ENCODE data around the gene PRPF18.

DNA sequence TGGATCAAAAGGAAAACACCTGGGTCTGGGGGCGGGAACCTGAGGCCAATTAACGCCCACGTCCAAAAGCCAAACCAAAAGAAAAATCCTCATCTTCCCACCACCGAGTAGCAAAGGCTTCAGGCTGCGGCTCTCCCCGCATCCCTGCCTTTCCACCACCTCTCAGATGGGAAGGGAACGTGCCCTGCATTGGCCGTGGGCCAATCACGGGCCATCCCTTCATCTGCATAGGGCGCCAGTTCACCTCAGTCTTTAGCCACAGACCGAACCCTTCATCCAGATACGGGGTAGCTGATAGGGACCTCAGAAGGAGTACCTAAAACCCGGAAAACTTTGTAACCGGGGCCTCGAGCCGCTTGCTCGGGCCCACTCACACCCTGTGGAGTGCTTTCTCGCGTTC, 626 bp downstream of the PRPF18 start:
- TF ChIP-seq, protein P1, sequence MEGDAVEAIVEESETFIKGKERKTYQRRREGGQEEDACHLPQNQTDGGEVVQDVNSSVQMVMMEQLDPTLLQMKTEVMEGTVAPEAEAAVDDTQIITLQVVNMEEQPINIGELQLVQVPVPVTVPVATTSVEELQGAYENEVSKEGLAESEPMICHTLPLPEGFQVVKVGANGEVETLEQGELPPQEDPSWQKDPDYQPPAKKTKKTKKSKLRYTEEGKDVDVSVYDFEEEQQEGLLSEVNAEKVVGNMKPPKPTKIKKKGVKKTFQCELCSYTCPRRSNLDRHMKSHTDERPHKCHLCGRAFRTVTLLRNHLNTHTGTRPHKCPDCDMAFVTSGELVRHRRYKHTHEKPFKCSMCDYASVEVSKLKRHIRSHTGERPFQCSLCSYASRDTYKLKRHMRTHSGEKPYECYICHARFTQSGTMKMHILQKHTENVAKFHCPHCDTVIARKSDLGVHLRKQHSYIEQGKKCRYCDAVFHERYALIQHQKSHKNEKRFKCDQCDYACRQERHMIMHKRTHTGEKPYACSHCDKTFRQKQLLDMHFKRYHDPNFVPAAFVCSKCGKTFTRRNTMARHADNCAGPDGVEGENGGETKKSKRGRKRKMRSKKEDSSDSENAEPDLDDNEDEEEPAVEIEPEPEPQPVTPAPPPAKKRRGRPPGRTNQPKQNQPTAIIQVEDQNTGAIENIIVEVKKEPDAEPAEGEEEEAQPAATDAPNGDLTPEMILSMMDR (IDR thresholded peaks at IDR 0.05): no peak
- TF ChIP-seq POLR2A (IDR thresholded peaks at IDR 0.05): no peak
